ENCODE results near the gene ZDHHC19. TPM values are rescaled to one million over a fixed set of nuclear protein-coding genes. Genes with fewer than 3 reads are reported as not detected.
"Not testable (repeated sequence)": the region's sequence is repeated elsewhere in the genome, so short reads cannot be mapped to it uniquely, and the experiment has no call there.

The ZDHHC19 gene
- total RNA-seq, 1 donor from 2014 or later = not detected

DNA sequence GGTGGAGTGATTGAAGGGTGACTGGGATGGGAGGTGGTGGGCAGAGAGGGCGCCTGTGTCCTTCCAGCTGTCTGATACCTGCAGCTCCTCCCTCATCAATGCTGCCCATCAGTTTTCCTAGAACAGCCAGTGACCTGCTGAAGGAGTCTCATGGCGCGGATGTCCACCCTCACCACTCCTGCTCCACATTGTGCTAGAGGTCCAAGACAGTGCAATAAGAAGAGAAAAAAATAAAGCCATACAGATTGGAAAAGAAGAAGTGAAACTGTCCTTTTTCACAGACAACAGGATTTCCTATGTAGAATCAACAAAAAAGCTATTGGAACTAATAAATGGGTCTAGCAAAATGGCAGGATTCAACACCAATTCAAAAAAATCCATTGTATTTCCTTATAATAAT is 7.4 kb downstream of the ZDHHC19 start:
- DNase-seq (ENCODE audit: low spot score) = no peak

- DNase-seq (ENCODE audit: low spot score) = peak; percentile 60
Measured at GRCh38 chr3:196202516-196202970, 8.7 kb downstream of the ZDHHC19 start.

GRCh38 chr3:196198771-196199753 is 12.1 kb downstream of the ZDHHC19 start:
- no peak for DNase-seq (ENCODE audit: low spot score)

- no peak for DNase-seq (ENCODE audit: low spot score)
Measured at GRCh38 chr3:196198081-196198675, 13.0 kb downstream of the ZDHHC19 start.

GRCh38 chr3:196197524-196197923 is 13.7 kb downstream of the ZDHHC19 start:
- no peak for DNase-seq (ENCODE audit: low spot score)

DNA sequence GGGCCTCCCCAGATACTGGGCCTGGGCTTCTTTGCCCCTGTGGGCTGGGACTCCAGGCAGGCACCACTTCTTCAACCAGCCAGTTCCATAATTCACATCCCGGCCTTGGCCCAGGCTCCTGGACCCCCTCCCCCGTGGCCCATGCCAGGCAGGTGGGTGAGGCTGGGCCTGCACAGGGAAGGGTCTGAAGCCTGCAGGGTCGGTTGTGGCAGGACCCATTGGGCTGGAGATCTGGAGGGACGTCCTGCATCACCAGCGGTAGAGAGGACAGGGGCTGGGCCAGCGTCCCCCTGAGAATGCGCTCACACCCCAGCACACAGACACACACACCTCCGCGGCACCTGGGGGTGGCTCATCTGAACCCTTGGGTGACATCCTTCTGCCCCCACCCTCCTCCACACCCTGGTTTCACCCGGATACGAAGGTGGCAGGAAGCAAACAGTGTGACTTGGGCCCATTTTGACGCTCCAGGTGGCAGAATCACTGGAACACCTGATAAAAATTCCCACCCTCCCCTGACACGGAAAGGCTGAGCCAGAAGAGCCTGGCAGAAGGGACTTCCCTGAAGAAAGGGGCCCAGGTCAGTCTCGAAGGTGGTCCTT is 15.4 kb downstream of the ZDHHC19 start:
- no peak for DNase-seq (ENCODE audit: low spot score)

GRCh38 chr3:196194542-196194915 is 16.7 kb downstream of the ZDHHC19 start:
- no peak for DNase-seq (ENCODE audit: low spot score)

GRCh38 chr3:196193736-196194541 is 17.3 kb downstream of the ZDHHC19 start:
- no peak for DNase-seq (ENCODE audit: low spot score)

DNA sequence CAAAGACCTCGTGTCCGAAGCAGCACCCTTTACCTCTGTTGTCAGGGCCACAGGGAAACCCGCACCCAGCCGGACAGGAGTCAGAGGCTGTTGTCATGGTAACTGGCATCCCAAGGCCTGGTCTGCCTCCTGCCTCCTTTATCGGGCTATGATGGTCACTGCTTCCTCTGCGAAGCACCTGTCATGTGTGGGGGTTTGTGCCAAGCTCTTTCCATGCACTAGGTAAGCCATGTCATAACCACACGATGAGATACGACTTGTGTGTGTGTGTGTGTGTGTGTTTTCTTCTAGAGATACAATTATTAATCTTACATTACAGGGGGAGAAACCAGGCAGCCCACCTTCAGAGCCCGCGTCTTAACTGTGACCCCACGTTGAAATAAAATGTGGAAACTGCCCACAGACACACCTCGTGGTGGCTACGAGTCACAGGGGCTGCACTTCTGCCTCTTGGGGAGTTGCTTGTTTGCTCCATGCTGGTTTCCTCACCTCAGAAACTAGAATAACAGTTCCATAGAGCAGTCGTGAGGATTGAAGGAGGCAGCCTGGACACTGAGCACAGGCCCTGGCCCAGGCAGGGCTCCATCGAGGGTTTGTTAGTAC is 18.0 kb downstream of the ZDHHC19 start:
- no peak for DNase-seq (ENCODE audit: low spot score)

GRCh38 chr3:196192524-196193051 is 18.6 kb downstream of the ZDHHC19 start:
- no peak for DNase-seq (ENCODE audit: low spot score)

DNA sequence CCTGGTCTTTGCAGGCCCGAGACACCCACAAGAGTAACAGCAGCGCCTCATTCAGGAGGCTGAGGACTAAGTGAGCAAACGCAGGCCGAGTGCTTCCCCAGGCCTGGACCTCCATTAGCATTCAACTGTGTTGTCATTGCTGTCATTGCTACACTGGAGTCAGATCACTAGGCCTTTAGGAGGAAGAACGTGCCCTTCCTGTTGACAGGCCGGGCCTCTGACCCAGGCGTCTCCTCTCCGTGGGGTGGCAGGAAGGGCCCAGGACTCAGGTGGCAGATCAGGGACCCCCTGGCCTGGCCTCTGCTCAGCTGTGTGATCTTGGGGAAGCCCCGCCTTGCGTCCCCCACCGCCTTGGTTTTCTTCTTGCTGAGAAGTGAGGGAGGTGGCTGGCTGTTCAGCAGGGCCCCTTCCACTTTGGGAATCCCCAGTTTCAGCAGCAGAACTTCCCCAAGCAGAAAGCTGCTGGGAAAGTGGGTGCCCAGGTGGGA is 19.1 kb downstream of the ZDHHC19 start:
- DNase-seq (ENCODE audit: low spot score) = no peak

DNA sequence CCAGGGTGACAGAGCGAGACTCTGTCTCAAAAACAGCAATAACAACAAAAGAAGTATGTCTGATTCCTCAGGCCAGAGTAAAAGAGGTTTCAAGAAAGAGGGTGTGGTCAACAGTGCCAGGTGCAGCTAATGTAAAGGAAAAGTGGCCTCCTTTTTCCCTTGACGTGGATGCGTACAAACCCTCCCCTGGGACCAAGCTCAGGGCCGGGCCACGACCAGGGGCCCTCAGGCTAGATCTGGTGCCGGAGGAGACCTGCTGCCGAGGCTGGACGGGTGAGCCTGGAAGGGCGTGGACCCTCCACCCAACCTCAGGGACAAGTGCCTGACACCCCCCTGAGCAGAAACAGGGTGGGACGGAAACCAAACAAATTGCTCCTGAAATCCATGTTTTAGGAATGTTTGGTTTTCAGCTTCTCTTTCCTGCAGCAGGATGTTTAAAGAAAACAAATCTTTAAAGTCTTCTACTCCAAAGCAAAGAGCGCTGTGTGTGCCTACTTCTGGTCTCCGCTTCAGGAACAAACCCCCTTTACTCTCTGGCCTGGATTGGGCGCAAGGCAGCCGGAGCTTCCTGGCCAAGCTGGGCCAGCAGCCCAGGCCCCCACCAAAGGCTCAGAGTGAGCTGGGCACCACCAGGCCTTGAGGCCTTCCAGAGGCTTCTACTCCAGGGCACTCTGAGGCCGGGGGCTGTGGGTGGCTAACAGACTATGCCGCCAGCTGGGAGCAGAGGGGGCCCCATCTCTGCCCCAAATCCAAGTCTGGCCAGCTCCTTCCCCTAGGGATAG is 21.4 kb downstream of the ZDHHC19 start:
- DNase-seq (ENCODE audit: low spot score) = no peak

DNA sequence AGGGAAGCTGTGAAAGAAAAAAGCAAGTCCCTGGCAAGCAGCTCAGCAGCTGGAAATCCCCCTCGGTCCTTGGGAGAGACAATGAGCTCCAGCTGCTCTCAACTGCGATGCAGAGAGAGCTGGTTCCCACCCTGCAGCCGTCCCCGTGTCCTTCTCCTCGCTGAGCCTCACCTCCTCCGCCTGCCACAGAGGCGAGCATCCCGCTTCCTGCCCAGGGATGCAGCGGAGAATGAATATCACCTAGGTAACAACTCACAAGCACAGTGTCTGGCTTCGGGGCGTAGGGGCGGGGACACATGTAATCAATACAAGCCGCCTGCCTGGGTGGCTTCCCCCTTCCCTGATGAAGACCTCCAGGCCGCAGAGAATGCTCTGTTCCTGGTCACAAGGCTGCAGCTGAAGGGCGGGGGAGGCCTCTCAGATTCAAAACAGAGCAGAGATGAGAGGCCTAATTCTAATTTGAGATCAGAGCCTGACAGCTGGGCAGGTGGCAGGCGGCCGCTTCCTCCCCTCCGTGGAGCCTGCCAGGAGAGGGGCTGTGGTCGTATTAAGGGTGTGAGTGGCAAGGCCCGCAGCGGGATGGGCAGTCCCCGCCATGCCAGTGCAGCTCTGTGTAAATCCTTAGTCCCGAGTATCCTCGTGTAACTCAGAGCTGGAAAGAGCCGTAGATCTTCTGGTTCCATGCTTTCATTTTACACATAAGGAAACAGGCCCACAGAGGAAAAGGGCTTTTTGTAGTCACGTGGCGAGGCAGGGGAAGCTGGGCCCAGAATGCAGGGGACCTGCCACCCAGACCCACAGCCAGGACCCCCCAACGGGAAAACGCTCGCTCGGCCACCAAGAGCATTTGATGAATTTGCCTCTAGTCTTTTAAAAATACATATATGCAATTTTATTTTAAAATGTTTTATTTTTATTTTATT is 24.3 kb downstream of the ZDHHC19 start:
- DNase-seq (ENCODE audit: low spot score) = no peak

DNA sequence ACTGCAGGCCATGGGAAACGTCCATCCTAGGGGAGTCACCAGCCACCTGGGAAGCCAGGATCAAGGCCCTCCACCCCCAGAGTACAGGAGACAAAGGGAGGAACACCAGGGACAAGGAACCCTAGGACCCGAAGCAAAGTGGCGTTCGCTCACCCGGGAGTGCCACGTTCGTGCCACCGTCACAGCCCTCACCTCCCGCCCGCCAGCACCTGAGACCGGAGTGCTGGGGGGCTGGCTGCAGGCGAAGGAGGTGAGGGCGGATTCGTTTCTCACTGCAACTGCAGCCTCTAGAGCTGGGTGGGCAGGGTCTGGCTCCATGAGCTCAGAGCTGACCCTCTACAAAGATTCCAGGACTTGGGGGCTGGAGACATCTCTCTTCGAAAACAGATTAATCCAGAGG is 26.3 kb downstream of the ZDHHC19 start:
- no peak for DNase-seq (ENCODE audit: low spot score)

- DNase-seq (ENCODE audit: low spot score) = not testable (repeated sequence)
Measured at GRCh38 chr3:196184169-196184432, 27.1 kb downstream of the ZDHHC19 start.

DNA sequence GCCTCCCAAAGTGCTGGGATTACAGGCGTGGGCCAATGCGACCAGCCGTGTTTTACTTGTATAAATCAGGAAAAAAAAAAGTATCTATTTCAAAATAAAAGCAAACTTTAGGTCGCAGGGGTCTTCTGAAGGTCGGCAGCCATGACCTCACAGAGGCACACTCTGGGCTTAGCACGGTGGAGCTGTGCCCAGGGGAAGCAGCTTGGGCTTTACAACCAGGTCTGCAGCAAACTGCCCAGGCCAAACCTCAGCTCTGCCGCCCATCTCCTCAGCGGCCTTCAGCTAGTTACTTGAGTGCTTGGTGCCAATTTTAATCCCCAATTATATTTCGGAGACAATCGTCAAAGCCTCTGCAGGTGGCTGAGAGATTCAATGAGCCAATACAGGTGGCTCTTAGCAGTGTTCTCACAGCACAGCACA is 30.1 kb downstream of the ZDHHC19 start:
- DNase-seq (ENCODE audit: low spot score) = no peak

GRCh38 chr3:196180346-196180745 is 30.9 kb downstream of the ZDHHC19 start:
- DNase-seq (ENCODE audit: low spot score) = no peak

- DNase-seq (ENCODE audit: low spot score) = no peak
Measured at GRCh38 chr3:196179380-196180308, 31.6 kb downstream of the ZDHHC19 start.

Measured in ureter (tissue), 1 donor.